HEK293 (cell line): ENCODE results near the gene RASAL2.
A peak's percentile ranks its signal among the peaks of the same experiment; 100 is the strongest.

Source experiments
- CTCF ChIA-PET: fragments of 350-600 bp; formaldehyde crosslinking; extraction: SDS; loops from one replicate; lab custom pipeline; 2021; ENCODE audit warnings: antibody characterized with exemption; lab: Yijun Ruan, JAX
- POLR2A ChIA-PET: fragments of 300-600 bp; formaldehyde crosslinking; extraction: SDS; loops from one replicate; lab custom pipeline; 2020; ENCODE audit warnings: antibody characterized with exemption, inconsistent platforms; lab: Yijun Ruan, JAX
- H3K27ac ChIP-seq: fragments of 200-500 bp; sonication (Bioruptor generic); 2 replicates; pipeline ENCODE4 v1.5.1; 2014; ENCODE audit warnings: low read depth, low read length, control low read depth, inconsistent platforms; ENCODE audit errors: extremely low read depth
- H3K36me3 ChIP-seq, 2 experiments: fragments of 200-500 bp in 1 of 2; sonication (Bioruptor generic) in 1 of 2; 1 replicate in 1 of 2; 2 replicates in 1 of 2; pipeline ENCODE4 v1.5.1; 2014 to 2017; ENCODE audit warnings: inconsistent platforms in 2 of 2, low read length in 2 of 2; ENCODE audit not compliant: control insufficient read depth in 2 of 2, insufficient read depth in 1 of 2
- H3K4me1 ChIP-seq: fragments of 200-500 bp; sonication (Bioruptor generic); 2 replicates; pipeline ENCODE4 v1.5.1; 2014; ENCODE audit warnings: mild to moderate bottlenecking, low read length, inconsistent platforms; ENCODE audit not compliant: control insufficient read depth, insufficient read depth
- H3K4me3 ChIP-seq: 2 replicates; pipeline ENCODE4 v1.5.1; 2011; ENCODE audit warnings: low read depth, mild to moderate bottlenecking, control low read depth, low read length, moderate library complexity
- H3K9me3 ChIP-seq: fragments of 200-500 bp; sonication (Bioruptor generic); 2 replicates; pipeline ENCODE4 v1.5.1; 2014; ENCODE audit warnings: low read depth, low read length, inconsistent platforms; ENCODE audit not compliant: control insufficient read depth, insufficient read depth
- FEZF1 ChIP-seq: fragments of 450-650 bp; formaldehyde crosslinking; IDR thresholded peaks from 2 replicates; pipeline ENCODE4 v1.5.1; 2016; ENCODE audit warnings: missing biosample characterization, missing genetic modification characterization
- PRDM2 ChIP-seq: fragments of 450-650 bp; formaldehyde crosslinking; IDR thresholded peaks from 2 replicates; pipeline ENCODE4 v1.5.1; 2016; ENCODE audit warnings: missing biosample characterization, missing genetic modification characterization, borderline replicate concordance
- PRDM4 ChIP-seq: fragments of 450-650 bp; formaldehyde crosslinking; IDR thresholded peaks from 2 replicates; pipeline ENCODE4 v1.5.1; 2017; ENCODE audit warnings: missing biosample characterization, missing genetic modification characterization
- SCRT2 ChIP-seq: fragments of 450-650 bp; formaldehyde crosslinking; IDR thresholded peaks from 2 replicates; pipeline ENCODE4 v1.5.1; 2016; ENCODE audit warnings: missing biosample characterization, missing genetic modification characterization
- WT1 ChIP-seq: fragments of 450-650 bp; formaldehyde crosslinking; IDR thresholded peaks from 2 replicates; pipeline ENCODE4 v1.5.1; 2016; ENCODE audit warnings: missing biosample characterization, missing genetic modification characterization
- ZBTB17 ChIP-seq: fragments of 450-650 bp; formaldehyde crosslinking; IDR thresholded peaks from 2 replicates; pipeline ENCODE4 v1.5.1; 2016; ENCODE audit warnings: missing biosample characterization, missing genetic modification characterization
- ZFP41 ChIP-seq: fragments of 450-650 bp; formaldehyde crosslinking; IDR thresholded peaks from 2 replicates; pipeline ENCODE4 v1.5.1; 2016; ENCODE audit warnings: missing biosample characterization, missing genetic modification characterization, borderline replicate concordance
- ZNF18 ChIP-seq: fragments of 450-650 bp; formaldehyde crosslinking; IDR thresholded peaks from 2 replicates; pipeline ENCODE4 v1.5.1; 2016; ENCODE audit warnings: missing biosample characterization, missing genetic modification characterization
- ZNF202 ChIP-seq: fragments of 450-650 bp; formaldehyde crosslinking; IDR thresholded peaks from 2 replicates; pipeline ENCODE4 v1.5.1; 2016; ENCODE audit warnings: missing biosample characterization, missing genetic modification characterization, borderline replicate concordance
- ZNF362 ChIP-seq: fragments of 450-650 bp; formaldehyde crosslinking; IDR thresholded peaks from 2 replicates; pipeline ENCODE4 v1.5.1; 2016; ENCODE audit warnings: missing biosample characterization, missing genetic modification characterization
- ZNF514 ChIP-seq: fragments of 450-650 bp; formaldehyde crosslinking; IDR thresholded peaks from 2 replicates; pipeline ENCODE4 v1.5.1; 2016; ENCODE audit warnings: missing biosample characterization, missing genetic modification characterization
- ZNF549 ChIP-seq: fragments of 450-650 bp; IDR thresholded peaks from 2 replicates; pipeline ENCODE4 v1.5.1; 2018; ENCODE audit warnings: missing biosample characterization, missing genetic modification characterization, mild to moderate bottlenecking, inconsistent platforms, moderate library complexity
- ZNF585B ChIP-seq: fragments of 450-650 bp; formaldehyde crosslinking; IDR thresholded peaks from 2 replicates; pipeline ENCODE4 v1.5.1; 2016; ENCODE audit warnings: missing biosample characterization, missing genetic modification characterization
- ZNF792 ChIP-seq: fragments of 450-650 bp; formaldehyde crosslinking; IDR thresholded peaks from 2 replicates; pipeline ENCODE4 v1.5.1; 2016; ENCODE audit warnings: missing biosample characterization, missing genetic modification characterization
- ZSCAN23 ChIP-seq: fragments of 450-650 bp; formaldehyde crosslinking; IDR thresholded peaks from 2 replicates; pipeline ENCODE4 v1.5.1; 2016; ENCODE audit warnings: missing biosample characterization, missing genetic modification characterization
- ZSCAN4 ChIP-seq: fragments of 450-650 bp; formaldehyde crosslinking; IDR thresholded peaks from 2 replicates; pipeline ENCODE4 v1.5.1; 2017; ENCODE audit warnings: missing biosample characterization, missing genetic modification characterization
- ZXDB ChIP-seq: fragments of 450-650 bp; formaldehyde crosslinking; IDR thresholded peaks from 2 replicates; pipeline ENCODE4 v1.5.1; 2016; ENCODE audit warnings: missing biosample characterization, missing genetic modification characterization

Gene RASAL2

GRCh38 chr1:178096421-178096820 is 2.5 kb downstream of the RASAL2 start:
- H3K36me3 ChIP-seq: no peaks in the 10 kb centered on the region
- no peak overlapping the region for H3K4me3 ChIP-seq
- POLR2A ChIA-PET: interaction anchor here (0.9 kb wide), 1 partner anchor 10 kb away, joined by 3 read pairs; no protein-coding TSS in a partner anchor
- no peak overlapping the region for H3K27ac ChIP-seq
- TF ChIP-seq ZNF202 (tag by site-specific recombination) (no peak), ZSCAN4 (tag by site-specific recombination) (peak; percentile 74; the same call in 1 of the 2 replicates)
- CTCF ChIA-PET: interaction anchor here (1.0 kb wide), 1 partner anchor 929 kb away, joined by 3 read pairs; no protein-coding TSS in a partner anchor
- no peaks in the 10 kb centered on the region for H3K9me3 ChIP-seq
- peaks cover 17% of the 10 kb centered on the region for H3K4me1 ChIP-seq

- CTCF ChIA-PET: interaction anchor here (0.5 to 1.4 kb wide), 3 partner anchors 37 to 1319 kb away, joined by 3 to 6 read pairs (median 4); no protein-coding TSS in a partner anchor
- no peak overlapping the region for H3K27ac ChIP-seq
- H3K4me3 ChIP-seq: no peak overlapping the region
- H3K36me3 ChIP-seq: no peaks in the 10 kb centered on the region
- peaks cover 17% of the 10 kb centered on the region for H3K4me1 ChIP-seq
- TF ChIP-seq ZBTB17 (tag by site-specific recombination): peak; percentile 68
- TF ChIP-seq ZNF792 (tag by site-specific recombination): no peak
- TF ChIP-seq ZSCAN23: no peak
- no peak for TF ChIP-seq ZNF18
- no peak for TF ChIP-seq ZNF362 (tag by site-specific recombination)
- peak; percentile 82 for TF ChIP-seq WT1 (tag by site-specific recombination)
- peak; percentile 12; the same call in 1 of the 2 replicates for TF ChIP-seq FEZF1
- no peak for TF ChIP-seq SCRT2 (tag by site-specific recombination)
- 0 out of 2 replicates have a peak, but pooled peaks have one; percentile 9 for TF ChIP-seq ZXDB (tag by site-specific recombination)
- no peak for TF ChIP-seq ZFP41
- TF ChIP-seq PRDM4 (tag by site-specific recombination): no peak
- TF ChIP-seq, all 188 proteins: peak for 4
- H3K9me3 ChIP-seq: no peaks in the 10 kb centered on the region
- POLR2A ChIA-PET: no interaction called here
Measured at GRCh38 chr1:178098262-178098661, 4.4 kb downstream of the RASAL2 start.

- Histone ChIP-seq H3K36me3 (no peaks in the 10 kb centered on the region), H3K4me1 (peaks cover 17% of the 10 kb centered on the region), H3K4me3 (no peak overlapping the region), H3K9me3 (no peaks in the 10 kb centered on the region), H3K27ac (no peak overlapping the region)
- POLR2A ChIA-PET: interaction anchor here (0.6 kb wide), 1 partner anchor 15 kb away, joined by 3 read pairs; no protein-coding TSS in a partner anchor
- CTCF ChIA-PET: interaction anchor here (0.6 kb wide), 1 partner anchor 186 kb away, joined by 3 read pairs; no protein-coding TSS in a partner anchor
- no peak for TF ChIP-seq FEZF1
- TF ChIP-seq ZNF514 (tag by site-specific recombination): no peak
- no peak for TF ChIP-seq ZNF549 (tag by site-specific recombination)
- TF ChIP-seq PRDM2 (tag by site-specific recombination): no peak
- no peak for TF ChIP-seq ZNF585B (tag by site-specific recombination)
Measured at GRCh38 chr1:178101266-178101630, 7.3 kb downstream of the RASAL2 start.
